GM21723 (cell line): Measurements from ENCODE around the gene USP34.

Experiments
- ATAC-seq: cut with Tn5 transposase; IDR thresholded peaks from one replicate; pipeline ENCODE4 v1.9.1; 2021; ENCODE audit warnings: mild to moderate bottlenecking, moderate library complexity; ENCODE audit not compliant: unreplicated experiment

Gene USP34

DNA sequence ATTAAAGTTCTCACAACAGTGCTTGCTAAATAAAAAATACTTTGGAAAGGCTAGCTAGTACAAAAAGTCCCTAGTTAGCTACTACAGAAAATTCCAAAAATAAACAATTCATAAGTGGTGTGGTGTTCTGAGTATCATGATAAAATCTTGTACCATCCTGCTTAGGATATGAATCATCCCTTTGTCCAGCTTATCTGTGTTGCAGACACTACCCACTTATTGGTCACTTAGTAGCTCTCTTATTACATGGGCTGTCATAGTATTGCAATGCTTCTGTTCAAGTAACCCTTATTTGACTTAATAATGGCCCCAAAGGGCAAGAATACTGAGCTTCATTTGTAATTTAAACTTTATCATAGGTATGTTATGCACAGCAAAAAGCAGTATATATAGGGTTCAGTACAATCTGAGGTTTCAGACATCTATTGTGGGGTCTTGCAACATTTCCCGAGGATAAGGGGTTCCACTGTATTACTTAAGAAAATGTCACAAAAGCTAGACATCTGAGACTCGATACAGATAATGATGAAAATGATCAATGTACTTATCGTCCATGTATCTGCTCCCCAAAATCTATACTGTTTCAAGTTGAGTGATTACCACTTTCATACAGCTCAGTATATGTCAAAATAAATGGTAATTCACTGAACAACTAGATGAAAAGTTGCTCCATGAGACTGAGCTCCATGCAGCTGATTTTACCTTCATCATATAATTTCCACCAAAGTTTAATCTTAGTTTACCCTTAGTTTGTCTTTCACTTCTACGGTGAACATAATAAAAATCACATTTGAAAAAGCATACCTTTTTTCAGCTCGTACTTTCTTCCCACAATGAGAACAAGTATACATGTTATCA, 215.1 kb downstream of the USP34 start:
- ATAC-seq: no peak

DNA sequence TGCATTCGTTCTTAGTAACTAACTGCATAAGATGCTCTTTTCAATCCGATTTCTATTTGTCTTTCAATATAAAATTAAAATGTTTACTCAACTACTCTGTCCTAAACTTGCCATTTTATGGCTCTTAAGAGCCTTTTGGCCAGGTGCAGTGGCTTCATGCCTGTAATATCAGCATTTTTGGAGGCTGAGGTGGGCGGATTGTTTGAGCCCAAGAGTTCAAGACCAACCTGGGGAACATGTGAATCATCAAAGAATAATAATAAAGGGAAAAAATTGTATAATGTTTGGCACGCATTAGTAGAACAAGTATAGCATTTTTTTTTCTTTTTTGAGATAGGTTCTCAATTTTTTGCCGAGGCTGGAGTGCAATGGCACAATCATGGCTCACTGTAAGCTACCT, 216.4 kb downstream of the USP34 start:
- no peak for ATAC-seq

- ATAC-seq: no peak
Observed at GRCh38 chr2:61253136-61253535, 217.8 kb downstream of the USP34 start.

GRCh38 chr2:61252031-61252430, 218.9 kb downstream of the USP34 start:
- ATAC-seq: no peak

DNA sequence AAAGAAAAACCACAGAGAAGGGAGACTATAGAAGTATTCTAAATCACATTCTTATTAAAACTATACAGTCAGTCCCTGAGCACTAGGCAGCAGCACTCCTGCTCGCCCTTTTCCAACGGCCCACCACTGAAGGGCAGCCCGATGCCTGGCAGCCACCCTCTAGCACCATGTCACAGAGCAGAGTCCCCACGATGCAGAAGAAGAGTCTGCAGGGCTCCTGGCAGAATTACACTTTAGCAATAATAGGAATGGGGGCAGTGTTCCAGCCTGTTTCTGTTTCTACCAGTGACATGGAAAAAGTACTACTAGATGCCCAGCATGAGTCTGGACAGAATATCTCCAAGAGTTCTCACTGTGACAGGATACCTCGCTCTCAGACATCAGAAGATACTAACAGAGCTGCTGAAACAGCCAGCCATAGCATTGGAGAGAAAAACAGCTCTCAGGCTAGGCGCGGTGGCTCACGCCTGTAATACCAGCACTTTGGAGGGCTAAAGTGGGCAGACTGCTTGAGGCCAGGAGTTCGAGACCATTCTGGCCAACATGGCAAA, 221.3 kb downstream of the USP34 start:
- ATAC-seq: no peak

GRCh38 chr2:61247204-61247812, 223.6 kb downstream of the USP34 start:
- ATAC-seq: no peak

DNA sequence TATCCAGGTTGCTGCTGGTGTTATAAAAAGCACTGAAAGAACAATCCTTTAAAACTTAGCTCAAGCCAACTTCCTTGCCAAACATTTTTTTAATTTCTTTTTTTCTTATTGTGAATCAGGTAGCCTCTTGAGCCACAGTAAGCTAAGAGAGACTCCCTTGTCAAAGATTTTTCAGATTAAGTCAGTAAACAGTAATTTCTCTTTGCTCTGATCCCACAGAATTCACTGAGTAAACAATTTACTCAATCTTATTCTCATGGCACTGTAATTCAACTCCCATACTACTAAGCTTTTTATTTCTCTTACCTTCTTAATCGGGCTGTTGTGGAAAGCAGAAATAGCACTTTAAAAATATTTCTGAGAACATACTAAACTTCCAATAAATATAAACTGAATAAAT, 226.2 kb downstream of the USP34 start:
- no peak for ATAC-seq

DNA sequence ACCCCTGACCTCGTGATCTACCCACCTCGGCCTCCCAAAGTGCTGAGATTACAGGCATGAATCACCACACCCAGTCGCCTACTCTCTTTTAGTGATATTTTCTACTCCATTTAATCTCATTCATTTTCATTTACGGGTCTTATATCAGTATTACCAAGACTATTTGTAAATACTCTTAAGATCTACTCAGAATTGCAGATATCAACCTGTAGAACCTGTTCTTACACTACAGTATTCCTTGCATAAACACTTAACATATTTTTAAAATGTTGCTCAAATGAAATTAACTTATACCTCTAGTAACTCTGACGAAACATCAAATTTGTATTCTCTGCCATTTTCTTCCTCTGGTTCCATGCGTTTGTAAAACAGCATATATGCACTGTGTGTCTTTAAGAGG, 229.6 kb downstream of the USP34 start:
- no peak for ATAC-seq

DNA sequence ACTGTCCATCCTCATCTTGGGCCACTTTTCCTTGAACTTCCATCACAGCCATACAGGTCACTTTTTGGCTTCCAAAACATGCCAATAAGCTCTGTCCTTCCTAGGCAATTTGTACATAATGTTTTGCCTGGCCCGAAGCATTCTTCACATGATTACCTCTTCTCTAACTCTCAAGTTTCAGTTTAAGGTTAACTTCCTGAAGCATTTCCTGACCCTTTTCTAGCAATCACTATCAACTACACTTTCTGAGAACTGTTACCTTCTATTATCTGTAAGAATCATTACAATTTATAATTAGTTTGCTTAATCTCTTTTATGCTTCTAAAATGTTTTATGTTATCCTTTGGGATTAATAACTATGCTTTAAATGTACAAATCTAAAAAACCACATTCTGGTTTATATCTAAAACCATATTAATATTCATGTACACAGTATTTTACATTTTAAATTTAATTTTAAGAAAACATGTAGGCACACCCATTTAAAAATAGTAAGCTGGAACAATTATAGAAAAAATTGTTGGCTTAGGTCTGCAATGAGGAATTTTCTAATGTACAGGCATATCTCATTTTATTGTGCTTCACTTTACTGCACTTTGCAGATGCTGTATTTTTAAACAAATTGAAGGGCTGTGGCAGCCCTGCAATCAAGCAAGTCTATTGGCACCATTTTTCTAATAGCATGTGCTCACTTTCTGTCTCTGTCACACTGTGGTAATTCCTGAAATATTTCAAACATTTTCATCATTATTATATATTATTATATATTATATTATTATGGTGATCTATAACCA, 232.5 kb downstream of the USP34 start:
- no peak for ATAC-seq

GRCh38 chr2:61235716-61236115, 235.2 kb downstream of the USP34 start:
- no peak for ATAC-seq

GRCh38 chr2:61233581-61233980, 237.3 kb downstream of the USP34 start:
- no peak for ATAC-seq

- ATAC-seq: no peak
Observed at GRCh38 chr2:61229936-61230335, 241.0 kb downstream of the USP34 start.

GRCh38 chr2:61222567-61222966, 248.3 kb downstream of the USP34 start:
- ATAC-seq: no peak

DNA sequence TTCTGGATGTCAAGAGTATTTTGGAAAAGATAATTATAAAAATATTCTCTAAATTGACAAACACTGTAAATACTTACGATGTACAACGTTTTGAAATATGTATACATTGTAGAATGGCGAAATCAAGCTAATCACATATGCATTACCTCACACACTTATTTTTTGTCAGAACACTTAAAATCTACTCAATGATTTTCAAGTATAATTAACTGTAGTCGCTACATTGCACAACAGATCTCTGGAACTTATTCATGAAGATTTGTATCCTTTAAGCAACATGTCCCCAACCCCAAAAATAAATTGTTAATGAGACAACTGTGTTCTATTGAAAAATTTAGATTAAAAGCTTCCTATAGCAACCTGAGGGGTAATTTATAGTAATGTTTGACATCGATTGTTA, 249.1 kb downstream of the USP34 start:
- ATAC-seq: no peak

DNA sequence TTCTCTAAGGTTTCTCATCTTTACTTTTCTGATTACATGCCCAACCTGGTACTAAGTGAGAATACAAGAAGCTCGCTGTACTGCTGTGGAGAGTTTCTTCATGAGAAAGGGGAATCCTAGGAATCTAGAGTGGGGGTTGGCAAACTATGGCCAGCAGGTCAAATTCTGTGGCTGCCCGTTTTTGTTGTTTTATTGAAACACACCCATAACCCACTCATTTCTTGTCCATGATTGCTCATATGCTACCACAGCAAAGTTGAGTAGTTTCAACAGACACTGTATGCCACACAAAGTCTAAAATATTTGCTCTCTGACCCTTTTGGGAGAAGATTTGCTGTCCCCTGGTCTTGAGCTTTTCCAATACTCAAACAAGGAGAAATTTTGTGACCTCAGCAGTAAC, 250.1 kb downstream of the USP34 start:
- no peak for ATAC-seq

GRCh38 chr2:61218817-61219170, 252.1 kb downstream of the USP34 start:
- no peak for ATAC-seq

DNA sequence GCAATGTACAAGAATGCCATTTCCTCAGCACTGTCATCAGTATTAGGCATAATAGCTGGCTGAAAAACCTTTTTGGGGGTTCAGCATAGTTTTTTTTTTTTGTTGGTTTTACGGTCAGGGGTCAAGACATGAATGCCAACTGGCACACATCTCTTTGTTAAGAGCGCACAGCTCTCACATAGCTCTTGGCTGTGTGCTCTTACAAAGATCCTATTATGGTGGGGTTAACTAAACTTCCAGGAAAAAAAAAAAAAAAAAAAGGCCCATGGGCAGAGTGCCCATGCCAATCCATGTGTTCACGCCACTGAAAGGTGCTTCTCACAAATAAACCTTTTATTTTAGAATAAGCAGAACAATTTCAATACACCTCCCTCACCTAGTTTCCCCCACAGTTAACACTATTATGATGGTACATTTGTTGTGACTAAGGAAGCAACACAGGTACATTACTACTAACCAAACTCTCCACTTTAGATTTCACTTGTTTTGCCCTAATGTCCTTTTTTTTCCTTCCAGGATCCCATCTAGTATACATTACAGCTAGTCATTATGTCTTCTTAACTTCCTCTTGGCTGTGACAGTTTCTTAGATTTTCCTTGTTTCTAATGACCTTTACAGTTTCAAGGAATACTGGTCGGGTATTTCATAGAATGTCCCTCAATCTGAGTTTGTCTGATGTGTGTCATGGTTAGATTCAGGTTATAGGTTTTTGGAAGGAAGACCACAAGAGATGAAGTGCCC, 252.6 kb downstream of the USP34 start:
- ATAC-seq: no peak

DNA sequence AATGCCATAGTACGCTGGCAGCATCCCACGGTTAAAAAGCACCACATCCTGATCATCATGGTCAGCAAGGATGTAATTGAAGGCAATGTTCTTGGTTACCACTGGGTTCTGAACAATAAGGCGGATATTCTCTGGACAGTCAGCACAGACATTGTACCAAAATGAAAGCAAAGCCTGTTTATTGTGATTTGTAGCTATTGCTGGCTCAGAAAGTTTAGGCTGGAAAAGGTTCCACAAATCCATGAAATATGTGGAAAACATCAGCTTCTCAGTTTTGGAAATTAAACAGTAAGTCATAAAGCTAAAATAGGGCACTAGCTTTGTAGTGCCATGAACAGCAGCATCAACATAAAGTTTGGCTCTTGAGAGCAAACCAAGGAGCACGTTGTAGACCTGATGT, 256.7 kb downstream of the USP34 start:
- no peak for ATAC-seq

- ATAC-seq: no peak
Observed at GRCh38 chr2:61210332-61210981, 260.4 kb downstream of the USP34 start.

DNA sequence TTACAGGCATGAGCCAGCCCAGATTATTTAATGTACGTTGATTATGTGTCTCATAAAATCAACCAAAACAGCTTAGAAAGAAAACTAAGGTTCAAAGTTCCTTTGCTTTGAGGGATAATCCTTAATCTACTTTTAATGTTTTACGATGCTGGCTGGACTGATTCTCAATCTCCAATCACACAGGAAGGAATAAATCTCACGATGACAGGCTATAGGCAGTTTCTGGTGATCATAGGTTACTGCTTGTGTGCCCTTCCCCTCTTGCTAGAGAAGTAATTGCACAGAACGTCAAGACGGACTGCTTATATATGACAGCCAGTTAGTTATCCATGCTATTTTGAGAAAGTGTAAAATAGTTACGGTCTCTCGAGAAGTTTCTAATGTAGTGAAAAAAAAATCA, 265.8 kb downstream of the USP34 start:
- no peak for ATAC-seq
